ENCODE measurements around the gene CCNB1IP1. TPM values are rescaled to one million over a fixed set of nuclear protein-coding genes. Genes with fewer than 3 reads are reported as not detected.

The CCNB1IP1 gene
- total and polyA plus RNA-seq, 2 of the 8 experiments (the other 6 are each of a cell fraction or from before 2014, with no cell fraction given): 173 to 277 TPM

DNA sequence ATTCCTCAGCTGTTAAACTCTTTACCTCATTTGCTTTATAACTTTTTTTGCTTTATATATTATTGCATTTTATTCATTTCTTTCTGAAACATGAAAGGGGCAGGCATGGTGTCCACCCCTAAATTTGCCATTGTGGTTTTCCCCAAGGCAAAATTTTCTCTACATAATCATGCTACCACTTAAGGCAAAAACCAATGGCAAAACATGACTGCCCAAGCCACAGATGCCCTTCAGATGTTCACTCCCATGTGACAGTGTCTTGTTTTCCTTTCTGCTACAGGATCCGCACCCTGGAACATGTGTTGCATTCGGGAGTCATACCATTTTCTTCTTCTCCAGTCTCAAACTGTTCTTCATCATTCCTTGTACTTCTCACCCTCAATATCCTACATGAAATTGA is 55.7 kb downstream of the CCNB1IP1 start:
- Histone ChIP-seq H4K20me1 (replicated peaks in 1 of 2; ENCODE audit: control insufficient read depth in 1 of 2, insufficient read depth in 2 of 2, low read length in 2 of 2) (no peaks in the 10 kb centered on the region), H2AK5ac (ENCODE audit: low read depth, low read length) (no peak overlapping the region), H3K79me1 (ENCODE audit: low read depth, low read length) (no peaks in the 10 kb centered on the region), H3K4me2 (ENCODE audit: insufficient read depth in 1 of 2, low read depth in 2 of 2, low read length in 2 of 2) (no peak overlapping the region), H3K9ac (replicated peaks in 1 of 4; ENCODE audit: extremely low read depth in 1 of 4, low read depth in 3 of 4, low read length in 3 of 4) (no peak overlapping the region), H2BK20ac (ENCODE audit: low read length) (no peak overlapping the region), H3K9me3 (ENCODE audit: insufficient read depth in 2 of 2, low read depth in 1 of 2, low read length in 1 of 2) (peaks cover 21 to 24% of the 10 kb centered on the region in 2 experiments; a peak in 3 of 4 replicates), H3K4me3 (ENCODE audit: extremely low read depth in 1 of 4, insufficient read depth in 2 of 4, low read depth in 3 of 4, low read length in 4 of 4) (no peak overlapping the region), H3K79me2 (ENCODE audit: control insufficient read depth in 1 of 2, insufficient read depth in 2 of 2, low read length in 2 of 2) (no peaks in the 10 kb centered on the region), H4K8ac (ENCODE audit: extremely low read depth, insufficient read depth, low read length) (no peak overlapping the region), H3K23ac (ENCODE audit: insufficient read length) (no peak overlapping the region), H2AFZ (ENCODE audit: low read length) (no peak overlapping the region), H3K14ac (ENCODE audit: insufficient read length) (no peak overlapping the region), H2BK5ac (ENCODE audit: low read depth, low read length) (no peak overlapping the region), H4K91ac (replicated peaks; ENCODE audit: insufficient read length, low read length) (no peak overlapping the region), H2BK15ac (ENCODE audit: low read length) (no peak overlapping the region), H3K23me2 (ENCODE audit: low read depth, low read length) (no peaks in the 10 kb centered on the region), H3K27ac (ENCODE audit: low read depth, low read length) (no peak overlapping the region), H3K27me3 (replicated peaks in 1 of 4; ENCODE audit: control insufficient read depth in 3 of 4, extremely low read depth in 1 of 4, insufficient read depth in 3 of 4, low read length in 3 of 4) (no peaks in the 10 kb centered on the region), H2BK120ac (replicated peaks; ENCODE audit: low read depth, low read length) (no peak overlapping the region), H3K4ac (replicated peaks; ENCODE audit: insufficient read length, low read depth, low read length) (no peak overlapping the region), H4K5ac (ENCODE audit: insufficient read length, low read depth, low read length) (no peak overlapping the region), H3K56ac (replicated peaks; ENCODE audit: insufficient read length, low read depth, low read length) (no peak overlapping the region), H3K36me3 (ENCODE audit: control insufficient read depth in 2 of 4, insufficient read depth in 4 of 4, low read length in 3 of 4) (peaks cover 0 to 9% (median 0%) of the 10 kb centered on the region in 4 experiments; a peak in 1 of 8 replicates), H3K18ac (ENCODE audit: extremely low read depth, low read length) (no peak overlapping the region), H3K4me1 (replicated peaks in 1 of 4; ENCODE audit: control insufficient read depth in 3 of 4, insufficient read depth in 4 of 4, low read length in 3 of 4) (no peaks in the 10 kb centered on the region), H2BK12ac (ENCODE audit: low read depth, low read length) (no peak overlapping the region)
- 88% methylated on average over 2 of the region's 2 CpGs; no CpG with 5 or more reads in 1 of the 2 experiments for WGBS, 2 experiments (ENCODE audit: extremely low coverage in 1 of 2, insufficient coverage in 1 of 2, insufficient read length in 1 of 2, insufficient replicate concordance in 2 of 2, low coverage in 1 of 2, low lambda C conversion rate in 2 of 2, missing lambda C conversion rate in 1 of 2)
- FAIRE-seq: no peak
- POLR2A ChIA-PET (ENCODE audit: partially characterized antibody): interaction anchor here (0.6 kb wide), 1 partner anchor 57 kb away, joined by 3 read pairs; no protein-coding TSS in a partner anchor
- no peak for DNase-seq (ENCODE audit: low read depth in 1 of 2, low spot score in 2 of 2)
- CTCF ChIA-PET (ENCODE audit: partially characterized antibody): no interaction called here
- TF ChIP-seq KDM4A (IDR thresholded peaks at IDR 0.05; ENCODE audit: low read depth, low read length, severe bottlenecking) (no peak), TAF7 (optimal IDR thresholded peaks at IDR 0.05; ENCODE audit: borderline replicate concordance, low read depth, low read length) (no peak), CBX5 (IDR thresholded peaks at IDR 0.05; ENCODE audit: low read depth, low read length) (no peak), RAD21 (IDR thresholded peaks at IDR 0.05 in 1 of 2, conservative IDR thresholded peaks at IDR 0.05 in 1 of 2; ENCODE audit: low read depth in 2 of 2, low read length in 2 of 2) (no peak), CHD2 (IDR thresholded peaks at IDR 0.05; ENCODE audit: low read length) (no peak), E2F6 (IDR thresholded peaks at IDR 0.05) (no peak), NRF1 (IDR thresholded peaks at IDR 0.05; ENCODE audit: low read depth, low read length) (no peak), RXRA (IDR thresholded peaks at IDR 0.05; ENCODE audit: insufficient read depth, low read depth, low read length) (no peak), SAP30 (IDR thresholded peaks at IDR 0.05; ENCODE audit: insufficient read depth, insufficient replicate concordance, low read length) (no peak), CHD1 (IDR thresholded peaks at IDR 0.05; ENCODE audit: low read depth, low read length) (no peak), SIX5 (IDR thresholded peaks at IDR 0.05; ENCODE audit: low read depth, low read length) (no peak), TBP (IDR thresholded peaks at IDR 0.05; ENCODE audit: low read depth, low read length) (no peak), ASH2L (IDR thresholded peaks at IDR 0.05; ENCODE audit: low read length) (no peak), MAFK (IDR thresholded peaks at IDR 0.05; ENCODE audit: low read depth, low read length) (no peak)
